ENCODE data around the gene MDFIC.
"Not testable (repeated sequence)": the region's sequence is repeated elsewhere in the genome, so short reads cannot be mapped to it uniquely, and the experiment has no call there.

Gene MDFIC

GRCh38 chr7:114922026-114922651 lies at the start of gene MDFIC:
MDFIC (plus strand) TSS chr7:114922094; CDS start chr7:114923034, 940 bp downstream.
- peak; percentile 70 for DNase-seq

GRCh38 chr7:114874170-114874569 lies 47.7 kb upstream of the MDFIC start:
- no peak for DNase-seq

- DNase-seq: no peak
Measured at GRCh38 chr7:114875186-114875585, 46.7 kb upstream of the MDFIC start.

GRCh38 chr7:114879554-114879953 lies 42.3 kb upstream of the MDFIC start:
- no peak for DNase-seq

GRCh38 chr7:114885836-114886235 lies 36.1 kb upstream of the MDFIC start:
- DNase-seq: no peak

GRCh38 chr7:114886241-114886640 lies 35.7 kb upstream of the MDFIC start:
- DNase-seq: no peak

- DNase-seq: not testable (repeated sequence)
Measured at GRCh38 chr7:114889116-114889515, 32.8 kb upstream of the MDFIC start.

GRCh38 chr7:114889646-114890285 lies 32.1 kb upstream of the MDFIC start:
- no peak for DNase-seq

- no peak for DNase-seq
Measured at GRCh38 chr7:114890561-114890960, 31.3 kb upstream of the MDFIC start.

- no peak for DNase-seq
Measured at GRCh38 chr7:114900127-114900526, 21.8 kb upstream of the MDFIC start.

- DNase-seq: no peak
Measured at GRCh38 chr7:114901771-114902170, 20.1 kb upstream of the MDFIC start.

- no peak for DNase-seq
Measured at GRCh38 chr7:114903131-114903530, 18.8 kb upstream of the MDFIC start.

- DNase-seq: no peak
Measured at GRCh38 chr7:114910787-114911186, 11.1 kb upstream of the MDFIC start.

GRCh38 chr7:114911411-114911810 lies 10.5 kb upstream of the MDFIC start:
- DNase-seq: no peak

GRCh38 chr7:114916261-114916892 lies 5.5 kb upstream of the MDFIC start:
- DNase-seq: peak; percentile 46

- DNase-seq: no peak
Measured at GRCh38 chr7:114917211-114917839, 4.6 kb upstream of the MDFIC start.

GRCh38 chr7:114919587-114919986 lies 2.3 kb upstream of the MDFIC start:
- DNase-seq: no peak

- DNase-seq: no peak
Measured at GRCh38 chr7:114921631-114922025, 266 bp upstream of the MDFIC start.

GRCh38 chr7:114922652-114923402 lies 933 bp downstream of the MDFIC start:
- DNase-seq: peak; percentile 52

- no peak for DNase-seq
Measured at GRCh38 chr7:114923403-114923713, 1.5 kb downstream of the MDFIC start.

- no peak for DNase-seq
Measured at GRCh38 chr7:114924038-114924712, 2.3 kb downstream of the MDFIC start.

- DNase-seq: no peak
Measured at GRCh38 chr7:114925434-114925833, 3.5 kb downstream of the MDFIC start.

- DNase-seq: no peak
Measured at GRCh38 chr7:114928060-114928459, 6.2 kb downstream of the MDFIC start.

Measured in activated naive CD4-positive, alpha-beta T cell treated with anti-CD3 and anti-CD28 coated beads, Interleukin-2, amount 50 U/mL, for 16 hours (primary cell).